NOMO-1 treated with dmso at 0.1 percent for 144 hours (cell line): ENCODE results near the gene FOXJ1.

Source experiments
- DNase-seq: peaks from one replicate; lab custom pipeline; 2025; ENCODE audit not compliant: unreplicated experiment; lab: John Stamatoyannopoulos, UW

FOXJ1 gene

GRCh38 chr17:76160896-76161528 lies 20.0 kb upstream of the FOXJ1 start:
- no peak for DNase-seq

DNA sequence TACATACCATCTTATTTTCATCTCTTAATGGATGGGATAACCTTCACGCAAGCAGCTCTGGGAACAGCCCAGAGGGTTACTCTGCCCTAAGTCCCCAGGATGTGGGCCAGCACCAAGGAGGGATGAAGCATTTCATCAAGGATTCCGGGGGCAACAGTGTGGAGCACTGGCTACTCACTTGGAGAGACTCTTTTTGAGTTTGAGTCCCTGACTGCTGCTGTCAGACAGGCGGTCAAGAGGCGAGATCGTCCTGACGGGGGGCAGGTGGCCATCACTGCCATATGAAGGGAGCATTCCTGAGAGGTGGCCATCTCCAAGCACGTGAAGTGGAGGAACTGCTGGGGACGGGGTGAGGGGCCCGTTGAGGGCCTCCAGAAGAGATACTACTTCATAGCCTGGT lies 18.1 kb upstream of the FOXJ1 start:
- no peak for DNase-seq

- DNase-seq = no peak
These were observed 16.7 kb upstream of the FOXJ1 start for GRCh38 chr17:76157759-76158158.

GRCh38 chr17:76156662-76156991 lies 15.6 kb upstream of the FOXJ1 start:
- no peak for DNase-seq

DNA sequence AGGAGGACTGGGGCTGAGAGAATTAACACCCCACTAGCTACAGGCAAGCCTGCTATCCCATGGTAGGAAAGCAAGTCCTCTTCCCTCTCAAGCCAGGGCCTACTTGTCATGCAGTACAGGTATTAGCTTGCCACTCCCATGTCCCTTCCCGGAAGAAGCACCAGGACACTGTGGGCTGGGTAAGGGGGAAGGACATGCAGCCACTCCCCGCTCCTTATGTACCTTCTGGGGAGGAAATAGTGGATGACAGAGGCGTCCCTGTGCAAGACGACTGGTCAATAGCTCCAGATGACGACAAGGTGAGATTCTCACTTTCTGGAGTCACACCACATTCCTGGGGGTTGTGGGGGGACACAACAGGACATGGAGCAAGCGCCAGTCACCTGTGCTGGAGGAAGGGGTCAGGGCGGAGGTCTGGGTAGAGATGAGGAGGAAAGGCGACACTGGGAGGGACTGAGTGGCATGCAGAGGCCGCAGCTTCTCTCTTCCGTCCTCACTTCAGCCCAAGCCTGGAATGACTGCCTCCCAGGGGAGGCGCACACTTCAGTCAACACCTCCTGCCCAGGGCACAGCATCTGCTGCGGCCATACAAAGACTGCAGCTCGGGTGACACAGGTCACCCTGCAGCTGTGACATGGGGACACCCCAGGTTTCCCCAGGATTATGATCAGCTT lies 15.1 kb upstream of the FOXJ1 start:
- no peak for DNase-seq

GRCh38 chr17:76154936-76155845 lies 14.1 kb upstream of the FOXJ1 start:
- no peak for DNase-seq

- no peak for DNase-seq
These were observed 13.2 kb upstream of the FOXJ1 start for GRCh38 chr17:76154292-76154691.

- DNase-seq = no peak
These were observed 12.6 kb upstream of the FOXJ1 start for GRCh38 chr17:76153640-76154039.

DNA sequence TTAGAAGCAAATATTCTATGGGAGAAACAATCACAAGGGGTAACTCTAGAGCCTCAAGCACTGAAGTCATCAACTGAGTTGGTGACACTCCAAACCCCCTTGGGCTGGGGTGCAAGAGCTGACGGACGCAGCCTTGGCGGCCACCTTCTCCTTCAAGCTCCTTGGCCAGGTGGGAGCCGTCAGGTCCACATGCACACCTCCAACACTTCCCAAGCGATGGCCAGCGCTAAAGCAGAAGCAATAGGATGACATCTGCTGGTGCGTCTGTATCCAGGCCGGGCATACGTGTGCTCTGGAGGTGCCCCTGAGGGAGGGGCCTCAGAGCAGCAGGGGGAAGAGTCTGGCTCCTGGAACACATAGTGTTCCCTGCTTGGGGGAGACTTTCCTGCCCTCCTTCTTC lies 12.2 kb upstream of the FOXJ1 start:
- DNase-seq = no peak

- no peak for DNase-seq
These were observed 11.5 kb upstream of the FOXJ1 start for GRCh38 chr17:76152591-76152990.

DNA sequence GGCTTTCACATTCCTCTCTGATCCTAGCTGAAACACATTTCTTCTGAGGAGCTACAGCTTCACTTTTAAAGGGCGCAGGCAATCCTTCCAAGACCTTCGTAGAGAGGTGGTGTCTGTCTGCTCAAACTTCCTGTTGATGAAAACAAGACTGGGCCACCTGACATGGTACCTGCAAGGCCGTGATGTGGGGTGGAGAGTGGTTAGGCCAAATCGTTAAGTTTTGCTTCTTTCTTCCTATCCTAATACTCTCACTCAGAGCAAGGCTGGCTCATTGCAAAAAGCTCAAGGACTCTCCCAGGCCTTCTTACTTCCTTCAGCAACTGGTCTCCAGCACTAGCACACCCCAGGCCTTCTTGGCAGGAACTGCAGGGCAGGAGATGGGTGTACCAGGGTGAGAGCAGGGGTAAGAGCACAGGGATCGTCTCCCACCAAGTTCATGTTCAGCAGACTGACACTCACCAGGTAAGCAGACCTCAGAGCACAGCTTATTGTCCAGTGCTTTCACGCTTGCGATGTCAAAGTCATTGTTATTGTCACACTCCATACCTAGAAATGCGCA lies 10.9 kb upstream of the FOXJ1 start:
- DNase-seq = no peak

- no peak for DNase-seq
These were observed 9.9 kb upstream of the FOXJ1 start for GRCh38 chr17:76150712-76151622.

GRCh38 chr17:76149214-76149613 lies 8.2 kb upstream of the FOXJ1 start:
- DNase-seq = no peak

- DNase-seq = no peak
These were observed 6.9 kb upstream of the FOXJ1 start for GRCh38 chr17:76148015-76148326.

GRCh38 chr17:76147211-76148014 lies 6.4 kb upstream of the FOXJ1 start:
- no peak for DNase-seq

- DNase-seq = no peak
These were observed 5.2 kb upstream of the FOXJ1 start for GRCh38 chr17:76146053-76146851.

DNA sequence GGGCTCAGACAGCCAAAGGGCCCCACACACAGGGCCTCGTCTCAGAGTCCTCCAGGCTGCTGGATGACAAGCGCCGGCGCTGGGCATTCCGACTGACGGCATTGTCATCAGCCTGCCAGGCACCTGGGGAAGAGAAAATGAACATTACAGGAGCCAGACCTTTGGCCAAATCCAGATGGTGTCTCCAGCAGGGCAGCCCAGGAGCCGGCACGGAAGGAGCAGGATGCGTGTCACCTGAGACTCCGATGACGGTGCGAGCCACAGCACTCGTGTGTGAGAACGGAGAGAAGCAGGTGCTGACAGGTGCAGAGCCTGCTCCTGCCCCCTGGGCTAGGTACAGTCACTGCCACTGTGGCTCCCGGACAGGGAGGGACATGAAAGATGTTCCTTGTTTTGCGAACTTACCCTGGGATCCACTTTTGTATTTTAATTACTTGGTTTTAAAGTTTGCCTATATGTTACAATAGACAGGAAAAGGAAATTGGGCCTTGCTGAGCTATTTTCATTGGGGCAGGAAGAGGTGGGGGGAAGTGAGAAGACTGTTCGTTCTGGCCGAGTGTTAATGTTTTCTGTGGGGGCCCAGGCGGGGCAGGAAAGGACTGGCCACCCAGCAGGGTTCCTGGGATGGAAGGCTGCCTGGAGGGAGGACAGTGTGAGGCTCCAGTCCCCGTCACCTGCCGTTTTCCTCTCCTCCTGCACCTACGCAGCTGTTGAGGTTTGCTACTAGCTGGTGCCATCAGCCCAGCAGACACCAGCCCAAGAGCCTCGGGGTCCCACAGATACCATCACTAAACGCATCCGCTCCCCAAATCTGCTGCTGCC lies 4.4 kb upstream of the FOXJ1 start:
- peak; percentile 50 for DNase-seq

- no peak for DNase-seq
These were observed 1.6 kb upstream of the FOXJ1 start for GRCh38 chr17:76142585-76143041.
